ENCODE measurements around the gene ITGAV.

DNA sequence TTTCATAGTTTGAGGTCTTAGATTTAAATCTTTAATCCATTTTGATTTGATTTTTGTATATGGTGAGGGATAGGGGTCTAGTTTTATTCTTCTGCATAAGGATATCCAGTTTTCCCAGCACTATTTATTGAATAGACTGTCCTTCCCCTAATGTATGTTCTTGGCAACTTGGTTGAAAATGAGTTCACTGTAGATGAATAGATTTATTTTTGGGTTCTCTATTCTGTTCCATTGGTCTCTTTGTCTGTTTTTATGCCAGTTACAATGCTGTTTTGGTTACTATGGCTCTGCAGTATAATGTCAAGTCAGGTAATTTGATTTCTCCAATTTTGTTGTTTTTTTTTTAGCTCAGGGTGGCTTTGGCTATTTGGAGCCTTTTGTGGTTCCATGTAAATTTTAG lies 109.9 kb downstream of the ITGAV start:
- TF ChIP-seq, protein P1, sequence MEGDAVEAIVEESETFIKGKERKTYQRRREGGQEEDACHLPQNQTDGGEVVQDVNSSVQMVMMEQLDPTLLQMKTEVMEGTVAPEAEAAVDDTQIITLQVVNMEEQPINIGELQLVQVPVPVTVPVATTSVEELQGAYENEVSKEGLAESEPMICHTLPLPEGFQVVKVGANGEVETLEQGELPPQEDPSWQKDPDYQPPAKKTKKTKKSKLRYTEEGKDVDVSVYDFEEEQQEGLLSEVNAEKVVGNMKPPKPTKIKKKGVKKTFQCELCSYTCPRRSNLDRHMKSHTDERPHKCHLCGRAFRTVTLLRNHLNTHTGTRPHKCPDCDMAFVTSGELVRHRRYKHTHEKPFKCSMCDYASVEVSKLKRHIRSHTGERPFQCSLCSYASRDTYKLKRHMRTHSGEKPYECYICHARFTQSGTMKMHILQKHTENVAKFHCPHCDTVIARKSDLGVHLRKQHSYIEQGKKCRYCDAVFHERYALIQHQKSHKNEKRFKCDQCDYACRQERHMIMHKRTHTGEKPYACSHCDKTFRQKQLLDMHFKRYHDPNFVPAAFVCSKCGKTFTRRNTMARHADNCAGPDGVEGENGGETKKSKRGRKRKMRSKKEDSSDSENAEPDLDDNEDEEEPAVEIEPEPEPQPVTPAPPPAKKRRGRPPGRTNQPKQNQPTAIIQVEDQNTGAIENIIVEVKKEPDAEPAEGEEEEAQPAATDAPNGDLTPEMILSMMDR (IDR thresholded peaks at IDR 0.05), result no peak
- TF ChIP-seq POLR2A (IDR thresholded peaks at IDR 0.05), result no peak
